Fibroblast of lung (primary cell): ENCODE data around the gene ACAP3.
"Not testable (repeated sequence)": the region's sequence is repeated elsewhere in the genome, so short reads cannot be mapped to it uniquely, and the experiment has no call there.

ENCODE experiments used
- EZH2 ChIP-seq: IDR thresholded peaks from 2 replicates; pipeline ENCODE4 v1.5.1; 2012; ENCODE audit warnings: low read length, control low read depth, mild to moderate bottlenecking; ENCODE audit errors: missing control alignments
- TF ChIP-seq, protein P1 (sequence below), 2 donors: IDR thresholded peaks in 1 of 2; conservative IDR thresholded peaks in 1 of 2; 1 replicate in 1 of 2; 2 replicates in 1 of 2; pipeline ENCODE4 v1.5.1; 2011 to 2012; ENCODE audit warnings: low read length in 2 of 2, control low read depth in 1 of 2, inconsistent platforms in 1 of 2, low read depth in 1 of 2, mild to moderate bottlenecking in 1 of 2

DNA sequence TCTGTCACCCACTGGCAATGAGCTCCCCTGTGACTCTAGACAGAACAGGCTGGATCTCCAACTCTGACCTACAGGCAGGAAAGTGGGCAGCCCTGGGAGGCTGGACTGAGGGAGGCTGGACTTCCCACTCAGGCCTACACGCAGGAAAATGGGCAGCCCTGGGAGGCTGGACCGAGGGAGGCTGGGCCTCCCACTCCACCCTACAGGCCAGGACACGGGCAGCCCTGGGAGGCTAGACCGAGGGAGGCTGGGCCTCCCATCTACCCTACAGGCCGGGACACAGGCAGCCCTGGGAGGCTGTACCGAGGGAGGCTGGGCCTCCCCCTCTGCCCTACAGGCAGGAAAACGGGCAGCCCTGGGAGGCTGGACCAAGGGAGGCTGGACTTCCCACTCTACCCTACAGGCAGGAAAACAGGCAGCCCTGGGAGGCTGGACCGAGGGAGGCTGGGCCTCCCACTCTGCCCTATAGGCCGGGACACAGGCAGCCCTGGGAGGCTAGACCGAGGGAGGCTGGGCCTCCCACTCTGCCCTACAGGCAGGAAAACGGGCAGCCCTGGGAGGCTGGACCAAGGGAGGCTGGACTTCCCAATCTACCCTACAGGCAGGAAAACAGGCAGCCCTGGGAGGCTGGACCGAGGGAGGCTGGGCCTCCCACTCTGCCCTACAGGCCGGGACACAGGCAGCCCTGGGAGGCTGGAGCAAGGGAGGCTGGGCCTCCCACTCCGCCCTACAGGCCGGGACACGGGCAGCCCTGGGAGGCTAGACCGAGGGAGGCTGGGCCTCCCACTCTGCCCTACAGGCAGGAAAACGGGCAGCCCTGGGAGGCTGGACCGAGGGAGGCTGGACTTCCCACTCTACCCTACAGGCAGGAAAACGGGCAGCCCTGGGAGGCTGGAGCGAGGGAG is 59.5 kb downstream of the ACAP3 start:
- TF ChIP-seq, protein P1, sequence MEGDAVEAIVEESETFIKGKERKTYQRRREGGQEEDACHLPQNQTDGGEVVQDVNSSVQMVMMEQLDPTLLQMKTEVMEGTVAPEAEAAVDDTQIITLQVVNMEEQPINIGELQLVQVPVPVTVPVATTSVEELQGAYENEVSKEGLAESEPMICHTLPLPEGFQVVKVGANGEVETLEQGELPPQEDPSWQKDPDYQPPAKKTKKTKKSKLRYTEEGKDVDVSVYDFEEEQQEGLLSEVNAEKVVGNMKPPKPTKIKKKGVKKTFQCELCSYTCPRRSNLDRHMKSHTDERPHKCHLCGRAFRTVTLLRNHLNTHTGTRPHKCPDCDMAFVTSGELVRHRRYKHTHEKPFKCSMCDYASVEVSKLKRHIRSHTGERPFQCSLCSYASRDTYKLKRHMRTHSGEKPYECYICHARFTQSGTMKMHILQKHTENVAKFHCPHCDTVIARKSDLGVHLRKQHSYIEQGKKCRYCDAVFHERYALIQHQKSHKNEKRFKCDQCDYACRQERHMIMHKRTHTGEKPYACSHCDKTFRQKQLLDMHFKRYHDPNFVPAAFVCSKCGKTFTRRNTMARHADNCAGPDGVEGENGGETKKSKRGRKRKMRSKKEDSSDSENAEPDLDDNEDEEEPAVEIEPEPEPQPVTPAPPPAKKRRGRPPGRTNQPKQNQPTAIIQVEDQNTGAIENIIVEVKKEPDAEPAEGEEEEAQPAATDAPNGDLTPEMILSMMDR (conservative IDR thresholded peaks at IDR 0.05 in 1 of 2, IDR thresholded peaks at IDR 0.05 in 1 of 2; ENCODE audit: low read depth in 1 of 2, low read length in 2 of 2): not testable (repeated sequence)
- TF ChIP-seq EZH2: not testable (repeated sequence)
